ENCODE data around the gene IMP3.
"Not testable (repeated sequence)": the region's sequence is repeated elsewhere in the genome, so short reads cannot be mapped to it uniquely, and the experiment has no call there.

The IMP3 gene

GRCh38 chr15:75639709-75640482 lies at the start of gene IMP3:
Gene IMP3, minus strand, starts transcription at chr15:75640224. Its CDS starts 56 bp downstream, at chr15:75640168.
- DNase-seq, result peak; percentile 83 to 93

- not testable (repeated sequence) for DNase-seq
These were observed 49.4 kb upstream of the IMP3 start for GRCh38 chr15:75689429-75689828.

- DNase-seq, result no peak
These were observed 48.8 kb upstream of the IMP3 start for GRCh38 chr15:75688831-75689230.

DNA sequence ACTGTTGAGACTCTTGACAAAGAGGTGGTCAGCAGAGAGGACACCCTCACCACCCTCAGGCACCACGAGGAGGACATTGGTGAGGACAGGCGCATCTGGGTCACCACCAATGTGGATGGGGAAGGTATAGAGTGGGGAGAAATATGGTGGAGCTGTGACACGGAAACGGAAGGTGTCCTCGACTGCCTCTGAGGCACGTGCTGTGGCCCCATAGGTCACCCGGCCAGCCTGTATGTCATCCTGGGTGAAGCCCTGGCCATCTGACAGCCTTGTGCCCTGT lies 48.2 kb upstream of the IMP3 start:
- no peak for DNase-seq

GRCh38 chr15:75687486-75688277 lies 47.7 kb upstream of the IMP3 start:
- DNase-seq, result no peak

GRCh38 chr15:75686212-75686642 lies 46.2 kb upstream of the IMP3 start:
- DNase-seq, result peak; percentile 42 to 55

- DNase-seq, result no peak
These were observed 45.2 kb upstream of the IMP3 start for GRCh38 chr15:75685195-75685594.

DNA sequence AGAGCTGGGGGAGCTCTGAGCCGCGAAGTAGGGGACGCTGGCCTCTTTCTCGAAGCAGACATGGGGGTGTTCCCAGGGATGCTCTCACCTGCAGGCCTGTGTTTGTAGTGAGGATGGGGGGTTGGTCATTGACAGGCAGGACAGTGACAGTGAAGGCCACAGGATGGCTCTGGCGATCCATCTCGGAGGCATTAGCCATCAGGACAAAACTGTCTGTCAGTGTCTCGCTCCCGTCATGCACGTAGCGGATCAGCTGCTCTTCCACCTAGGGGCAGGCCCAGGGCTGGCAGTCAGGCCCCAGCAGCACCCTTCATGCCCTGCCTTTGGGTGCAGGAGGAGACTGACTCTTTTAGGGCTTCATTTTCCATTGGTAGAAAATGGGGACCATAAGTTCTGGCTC lies 44.6 kb upstream of the IMP3 start:
- DNase-seq, result no peak

- DNase-seq, result peak; percentile 25 to 41
These were observed 43.8 kb upstream of the IMP3 start for GRCh38 chr15:75683646-75684312.

DNA sequence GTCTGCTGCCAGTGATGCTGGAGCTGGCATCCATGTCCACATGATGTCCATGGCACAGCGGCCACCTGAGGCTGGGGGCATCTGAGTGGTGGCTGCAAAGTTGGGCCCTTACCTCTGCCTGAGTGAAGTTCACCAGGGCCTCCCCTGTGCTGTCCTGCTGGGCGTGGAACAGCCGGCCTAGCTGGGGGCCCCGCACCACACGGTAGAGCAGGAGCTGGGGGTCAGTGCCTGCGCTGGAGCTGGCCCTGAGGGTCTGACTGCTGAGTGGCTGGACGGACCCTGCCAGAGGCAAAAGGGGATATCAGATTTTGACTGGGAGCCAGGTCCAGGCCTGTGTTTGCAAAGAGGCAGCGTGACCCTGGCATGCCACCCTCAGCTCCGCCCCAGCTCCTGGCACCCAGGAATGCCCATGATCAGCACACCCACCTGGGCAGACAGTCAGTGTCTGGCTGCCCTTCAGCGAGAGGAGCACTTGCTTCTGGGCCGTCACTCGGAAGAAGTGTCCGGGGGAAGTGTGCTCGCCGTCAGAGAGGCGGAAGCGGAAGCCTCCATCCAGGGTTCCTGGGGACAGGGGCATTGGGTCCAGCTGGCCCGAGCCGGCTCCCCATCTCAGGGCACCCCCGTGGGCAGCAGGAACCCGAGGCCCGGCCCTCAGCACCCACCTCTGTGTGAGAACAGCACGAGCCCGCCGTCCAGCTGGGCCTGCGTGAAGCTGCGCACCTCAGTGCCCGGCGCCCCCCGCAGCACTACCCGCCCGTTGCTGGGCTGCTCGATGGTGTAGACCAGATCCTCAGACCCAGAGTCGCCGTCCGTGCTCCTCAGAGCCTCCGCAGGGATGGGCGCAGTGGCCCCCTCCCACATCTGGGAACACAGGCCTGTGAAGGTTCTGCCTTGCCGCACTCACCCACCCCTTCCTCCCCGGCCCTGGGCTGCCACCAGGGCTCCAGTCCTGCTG lies 42.4 kb upstream of the IMP3 start:
- no peak for DNase-seq

DNA sequence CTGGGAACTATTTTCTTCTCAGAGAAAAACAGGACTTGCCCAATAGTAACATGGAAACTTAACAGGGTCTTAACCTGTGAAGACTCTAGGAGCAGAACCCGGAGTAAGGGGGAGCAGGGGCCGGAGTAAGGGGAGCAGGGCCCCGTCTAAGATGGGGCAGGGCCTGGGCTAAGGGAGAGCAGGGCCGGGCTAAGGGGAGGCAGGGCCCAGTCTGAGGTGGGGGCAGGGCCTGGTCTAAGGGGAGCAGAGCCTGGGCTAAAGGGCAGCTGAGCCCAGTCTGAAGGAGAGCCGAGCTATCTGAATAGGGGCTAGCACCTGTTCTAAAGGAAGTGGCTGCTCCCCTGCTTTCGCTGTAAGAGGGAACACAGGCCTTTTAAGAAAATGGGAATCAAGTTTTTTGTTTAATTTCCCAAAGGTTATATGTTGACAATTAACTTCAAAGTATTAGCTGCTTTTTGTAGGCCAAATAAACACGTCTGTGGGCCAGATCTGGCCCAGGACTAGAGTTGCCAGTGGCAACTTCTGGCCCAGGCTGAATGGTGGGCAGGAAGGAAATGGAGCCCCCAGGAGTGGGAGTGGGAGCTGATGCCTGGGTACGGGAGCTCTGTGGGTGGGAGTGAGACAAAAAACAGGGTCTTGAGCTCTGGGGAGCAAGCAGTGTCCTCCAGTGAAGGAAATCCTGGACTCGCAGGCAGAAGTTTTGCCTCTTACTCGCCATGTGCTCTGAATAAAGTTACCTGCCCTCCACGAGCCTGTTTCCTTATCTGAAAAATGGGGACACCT lies 40.2 kb upstream of the IMP3 start:
- no peak for DNase-seq

GRCh38 chr15:75678324-75678690 lies 38.3 kb upstream of the IMP3 start:
- DNase-seq, result not testable (repeated sequence)

GRCh38 chr15:75677465-75678323 lies 37.7 kb upstream of the IMP3 start:
- no peak for DNase-seq

DNA sequence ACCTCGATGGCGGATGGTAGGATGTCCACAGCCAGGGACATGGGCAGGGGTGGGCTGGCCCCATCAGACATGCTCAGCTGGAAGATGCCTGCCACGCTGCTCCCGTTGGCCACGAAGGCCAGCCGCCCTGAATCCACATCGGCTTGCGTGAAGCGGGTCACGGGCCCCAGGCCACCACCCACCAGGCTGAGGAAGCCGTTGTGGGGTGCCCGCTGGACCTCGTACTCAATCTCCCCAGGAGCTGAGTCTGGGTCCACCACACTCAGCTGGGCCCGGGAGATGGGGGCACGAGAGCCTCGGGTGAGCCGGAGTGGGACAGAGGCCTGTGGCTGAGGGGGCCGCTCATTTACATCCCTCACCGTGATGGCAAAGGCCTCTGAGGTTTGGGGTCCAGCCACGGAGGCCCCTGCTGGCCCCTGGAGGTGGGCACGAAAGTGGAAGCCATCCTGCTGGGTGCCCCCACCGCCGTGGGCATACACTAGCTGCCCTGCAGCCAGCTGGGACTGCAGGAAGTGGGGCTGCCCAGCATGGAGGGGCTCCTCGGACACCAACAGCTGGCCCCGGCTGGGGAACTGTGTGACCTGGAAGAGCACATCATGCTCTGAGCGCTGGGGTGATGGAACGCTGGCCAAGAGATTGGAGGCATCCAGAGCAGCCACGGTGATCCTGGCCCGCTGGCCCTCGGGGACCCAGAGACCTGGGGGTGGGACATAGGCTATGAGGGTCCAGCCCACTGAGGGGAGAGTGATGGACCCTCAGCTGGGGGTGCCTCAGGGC lies 36.9 kb upstream of the IMP3 start:
- DNase-seq, result no peak

DNA sequence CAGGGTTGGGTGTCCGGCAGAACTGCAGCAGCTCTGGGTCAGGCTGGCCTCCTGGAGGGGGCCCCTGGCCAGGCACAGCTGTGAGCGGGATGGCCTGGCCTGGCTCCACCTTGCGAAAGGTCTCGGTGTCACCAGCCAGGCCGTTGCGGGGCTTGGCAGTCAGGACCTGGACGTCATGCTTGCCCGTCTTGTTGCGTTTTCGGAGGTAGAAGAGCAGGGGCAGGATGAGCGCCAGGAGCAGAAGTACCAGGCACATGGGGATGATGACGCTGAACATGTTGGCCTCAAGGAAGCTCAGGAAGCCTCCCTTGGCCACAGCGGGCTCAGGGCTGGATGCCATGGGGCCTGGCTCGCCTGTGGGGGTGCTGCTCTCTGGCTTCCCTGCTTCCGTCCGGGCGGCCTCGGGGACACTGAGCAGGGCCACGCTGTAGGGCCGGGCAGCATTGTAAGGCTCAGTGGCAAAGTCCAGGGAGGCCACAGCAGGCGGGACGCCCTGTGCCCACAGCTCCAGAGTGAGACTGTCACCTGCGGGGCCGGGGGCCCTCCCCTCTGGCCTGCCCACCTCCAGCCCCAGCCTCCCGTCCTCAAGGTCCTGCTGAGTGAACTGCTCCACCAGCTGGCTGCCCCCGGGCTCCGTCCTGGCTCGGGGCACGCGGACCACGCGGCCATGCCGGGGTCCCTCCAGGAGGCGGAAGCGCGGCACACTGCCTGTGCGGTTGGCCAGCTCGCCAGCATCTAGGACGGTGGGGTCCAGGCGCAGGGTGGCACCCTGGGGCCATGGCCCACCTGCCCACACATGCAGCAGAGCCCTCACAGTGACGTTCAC lies 35.8 kb upstream of the IMP3 start:
- DNase-seq, result no peak

DNA sequence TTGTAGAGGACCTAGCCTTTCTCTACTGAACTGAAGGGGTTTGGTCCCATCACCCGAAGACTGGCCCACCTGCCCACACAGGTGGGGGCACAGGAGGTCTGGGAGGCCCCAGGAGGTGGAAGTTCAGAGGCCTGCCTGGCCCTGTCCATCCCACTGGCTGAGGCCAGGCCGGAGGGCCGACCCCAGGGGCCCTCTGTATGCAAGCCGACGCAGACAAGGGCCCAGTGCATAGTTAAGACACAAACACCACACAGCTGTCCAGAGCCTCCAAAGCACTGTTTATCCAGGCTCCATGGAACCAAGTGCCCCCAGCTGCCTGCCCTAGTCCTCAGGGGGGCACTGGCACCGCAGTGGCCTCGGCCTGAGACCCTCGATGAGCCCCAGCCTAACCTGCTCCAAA lies 34.3 kb upstream of the IMP3 start:
- no peak for DNase-seq

- no peak for DNase-seq
These were observed 33.6 kb upstream of the IMP3 start for GRCh38 chr15:75673426-75674235.
